ENCODE data around the gene PERM1.

DNA sequence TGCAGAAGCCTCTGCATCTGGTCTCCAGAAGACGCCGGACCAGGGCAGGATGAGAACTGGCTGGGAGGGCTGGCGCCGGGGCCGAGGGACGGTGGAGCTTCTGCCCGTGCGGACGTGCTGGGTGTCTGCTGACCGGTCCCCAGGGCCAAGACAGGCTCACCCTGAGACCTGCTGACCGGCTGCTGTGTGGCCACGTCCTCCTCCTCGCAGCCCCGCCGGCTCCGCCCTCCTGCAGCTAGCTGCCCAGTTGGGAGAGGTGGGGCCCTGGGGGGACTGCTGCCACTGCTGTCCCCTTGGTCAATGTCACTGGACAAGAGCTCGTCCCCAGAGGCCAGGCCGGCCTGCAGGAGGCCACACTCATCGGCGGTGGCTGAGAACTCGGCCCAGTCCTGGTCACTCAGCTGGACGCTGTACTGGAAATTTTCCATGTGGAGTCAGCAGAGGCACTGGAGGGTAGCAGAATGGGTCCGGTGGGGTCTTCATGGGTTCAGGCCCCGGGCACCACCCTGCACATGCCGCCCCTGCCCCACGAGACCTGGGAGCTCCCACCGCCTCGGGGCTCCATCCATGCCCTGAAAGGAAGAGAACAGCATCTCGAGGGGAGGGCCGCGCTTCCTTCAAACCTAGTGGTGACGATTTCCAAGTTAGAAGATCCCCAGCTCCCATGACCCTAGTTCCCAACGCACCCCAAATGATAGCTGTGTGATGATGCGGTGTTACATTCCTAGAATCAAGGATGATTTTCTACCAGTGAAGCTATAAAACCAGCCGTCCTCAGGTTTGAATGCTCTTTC is 1.1 kb downstream of the PERM1 start:
- TF ChIP-seq, protein P1, sequence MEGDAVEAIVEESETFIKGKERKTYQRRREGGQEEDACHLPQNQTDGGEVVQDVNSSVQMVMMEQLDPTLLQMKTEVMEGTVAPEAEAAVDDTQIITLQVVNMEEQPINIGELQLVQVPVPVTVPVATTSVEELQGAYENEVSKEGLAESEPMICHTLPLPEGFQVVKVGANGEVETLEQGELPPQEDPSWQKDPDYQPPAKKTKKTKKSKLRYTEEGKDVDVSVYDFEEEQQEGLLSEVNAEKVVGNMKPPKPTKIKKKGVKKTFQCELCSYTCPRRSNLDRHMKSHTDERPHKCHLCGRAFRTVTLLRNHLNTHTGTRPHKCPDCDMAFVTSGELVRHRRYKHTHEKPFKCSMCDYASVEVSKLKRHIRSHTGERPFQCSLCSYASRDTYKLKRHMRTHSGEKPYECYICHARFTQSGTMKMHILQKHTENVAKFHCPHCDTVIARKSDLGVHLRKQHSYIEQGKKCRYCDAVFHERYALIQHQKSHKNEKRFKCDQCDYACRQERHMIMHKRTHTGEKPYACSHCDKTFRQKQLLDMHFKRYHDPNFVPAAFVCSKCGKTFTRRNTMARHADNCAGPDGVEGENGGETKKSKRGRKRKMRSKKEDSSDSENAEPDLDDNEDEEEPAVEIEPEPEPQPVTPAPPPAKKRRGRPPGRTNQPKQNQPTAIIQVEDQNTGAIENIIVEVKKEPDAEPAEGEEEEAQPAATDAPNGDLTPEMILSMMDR (IDR thresholded peaks at IDR 0.05): no peak
- no peak for TF ChIP-seq POLR2A (IDR thresholded peaks at IDR 0.05)

Measured in Peyer's patch (tissue), 4 donors.